ENCODE data around the gene VAV3.

VAV3 gene

DNA sequence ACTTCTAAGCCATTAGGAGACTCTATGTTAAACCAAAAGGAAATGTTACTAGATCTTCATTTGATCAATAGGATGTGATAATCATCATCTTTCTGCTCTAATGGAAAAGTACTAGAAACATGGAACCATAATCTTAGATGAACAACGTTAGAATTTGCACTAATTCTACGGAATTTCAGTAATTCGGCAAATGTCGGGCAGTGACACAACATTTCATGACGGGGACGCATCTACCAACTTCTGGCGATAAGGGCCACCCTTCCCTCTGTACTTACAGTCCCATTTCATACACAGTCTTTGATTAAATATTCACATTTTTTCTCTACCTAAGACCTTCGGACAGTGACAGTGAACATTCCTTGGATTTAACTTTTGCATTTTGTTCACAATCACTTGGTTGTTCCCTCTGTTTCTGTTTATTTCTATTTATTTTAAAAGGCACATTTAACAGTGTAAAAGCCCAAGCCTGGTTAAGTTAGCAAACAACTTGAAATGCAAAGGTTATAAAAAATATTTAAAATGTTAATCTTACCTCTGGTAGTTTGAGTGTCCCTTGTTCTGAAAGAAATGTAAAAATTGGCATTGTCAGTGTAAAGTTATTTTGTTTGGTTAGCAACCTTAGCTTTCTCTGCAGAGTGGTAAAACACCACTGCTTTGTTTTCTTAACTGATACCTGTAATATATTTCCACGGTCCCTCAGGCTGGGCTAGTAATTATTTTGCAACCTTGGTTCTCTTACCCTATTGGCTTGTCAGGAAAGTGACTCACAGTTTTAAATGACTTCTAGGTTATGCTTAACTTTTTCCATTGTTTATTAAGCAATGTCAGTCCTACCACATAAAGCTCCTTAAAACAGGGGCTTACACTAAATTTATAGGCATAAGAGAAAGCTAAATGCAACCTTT is 276.9 kb downstream of the VAV3 start:
- H3K27ac ChIP-seq = no peak overlapping the region
- H3K27me3 ChIP-seq (replicated peaks) = no peaks in the 10 kb centered on the region
- DNase-seq = no peak
- no peaks in the 10 kb centered on the region for H3K36me3 ChIP-seq (replicated peaks)
- in situ Hi-C loops (cut with HindIII; ENCODE audit: low pct_ligation_motif_present, low sequenced_read_pairs) = no loop called here
- TF ChIP-seq, protein P1, sequence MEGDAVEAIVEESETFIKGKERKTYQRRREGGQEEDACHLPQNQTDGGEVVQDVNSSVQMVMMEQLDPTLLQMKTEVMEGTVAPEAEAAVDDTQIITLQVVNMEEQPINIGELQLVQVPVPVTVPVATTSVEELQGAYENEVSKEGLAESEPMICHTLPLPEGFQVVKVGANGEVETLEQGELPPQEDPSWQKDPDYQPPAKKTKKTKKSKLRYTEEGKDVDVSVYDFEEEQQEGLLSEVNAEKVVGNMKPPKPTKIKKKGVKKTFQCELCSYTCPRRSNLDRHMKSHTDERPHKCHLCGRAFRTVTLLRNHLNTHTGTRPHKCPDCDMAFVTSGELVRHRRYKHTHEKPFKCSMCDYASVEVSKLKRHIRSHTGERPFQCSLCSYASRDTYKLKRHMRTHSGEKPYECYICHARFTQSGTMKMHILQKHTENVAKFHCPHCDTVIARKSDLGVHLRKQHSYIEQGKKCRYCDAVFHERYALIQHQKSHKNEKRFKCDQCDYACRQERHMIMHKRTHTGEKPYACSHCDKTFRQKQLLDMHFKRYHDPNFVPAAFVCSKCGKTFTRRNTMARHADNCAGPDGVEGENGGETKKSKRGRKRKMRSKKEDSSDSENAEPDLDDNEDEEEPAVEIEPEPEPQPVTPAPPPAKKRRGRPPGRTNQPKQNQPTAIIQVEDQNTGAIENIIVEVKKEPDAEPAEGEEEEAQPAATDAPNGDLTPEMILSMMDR (IDR thresholded peaks at IDR 0.05; ENCODE audit: low read depth, low read length, missing control alignments) = no peak
- no peak overlapping the region for H3K4me3 ChIP-seq (ENCODE audit: low read depth, low read length)

DNA sequence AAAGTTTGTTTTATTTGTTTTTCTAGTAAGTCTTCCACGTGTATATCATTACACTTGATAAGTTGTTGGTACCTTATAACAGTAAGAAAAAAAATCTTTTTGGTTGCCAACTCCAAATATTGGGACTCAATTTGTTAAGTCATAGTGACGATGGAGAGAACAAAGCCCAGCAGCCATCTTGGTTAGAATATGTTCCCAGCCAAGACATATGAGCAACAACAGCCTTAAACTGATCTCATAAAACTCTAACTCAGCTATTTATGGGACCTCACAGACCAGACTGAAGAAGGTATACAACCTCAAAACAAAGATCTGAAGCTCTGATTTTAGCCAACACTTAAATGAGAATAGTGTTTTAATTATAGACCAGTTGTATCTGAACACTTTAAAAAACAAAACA is 281.3 kb downstream of the VAV3 start:
- Histone ChIP-seq H3K4me3 (ENCODE audit: low read depth, low read length) (no peak overlapping the region), H3K36me3 (replicated peaks) (no peaks in the 10 kb centered on the region), H3K27me3 (replicated peaks) (no peaks in the 10 kb centered on the region), H3K27ac (no peak overlapping the region)
- DNase-seq = no peak
- TF ChIP-seq, protein P1 (IDR thresholded peaks at IDR 0.05; ENCODE audit: low read depth, low read length, missing control alignments) = no peak
- in situ Hi-C loops (cut with HindIII; ENCODE audit: low pct_ligation_motif_present, low sequenced_read_pairs) = no loop called here

DNA sequence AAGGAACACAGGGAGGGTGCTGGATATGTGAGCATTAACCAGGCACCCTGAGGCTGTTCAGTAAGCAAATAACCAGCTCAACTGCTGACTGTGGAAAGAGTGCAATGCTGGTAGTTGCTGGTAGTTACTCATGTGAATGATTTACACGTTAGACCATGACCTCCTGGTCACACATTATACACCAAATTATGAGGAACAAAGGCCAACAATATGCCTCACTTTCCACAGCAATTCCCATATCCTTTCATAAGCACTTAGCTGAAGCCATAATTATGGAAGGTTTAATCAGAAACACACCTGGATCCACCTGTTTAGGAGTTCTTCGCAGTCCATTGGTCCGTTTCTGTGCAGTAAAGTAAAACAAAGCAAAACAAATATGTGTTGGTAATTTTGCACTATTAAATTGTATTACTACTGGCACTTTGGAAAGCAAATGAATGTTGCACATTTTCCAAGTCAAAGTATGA is 281.8 kb downstream of the VAV3 start:
- no peak for DNase-seq
- no peaks in the 10 kb centered on the region for H3K27me3 ChIP-seq (replicated peaks)
- no peaks in the 10 kb centered on the region for H3K36me3 ChIP-seq (replicated peaks)
- TF ChIP-seq, protein P1 (IDR thresholded peaks at IDR 0.05; ENCODE audit: low read depth, low read length, missing control alignments) = no peak
- no peak overlapping the region for H3K4me3 ChIP-seq (ENCODE audit: low read depth, low read length)
- in situ Hi-C loops (cut with HindIII; ENCODE audit: low pct_ligation_motif_present, low sequenced_read_pairs) = no loop called here
- no peak overlapping the region for H3K27ac ChIP-seq

DNA sequence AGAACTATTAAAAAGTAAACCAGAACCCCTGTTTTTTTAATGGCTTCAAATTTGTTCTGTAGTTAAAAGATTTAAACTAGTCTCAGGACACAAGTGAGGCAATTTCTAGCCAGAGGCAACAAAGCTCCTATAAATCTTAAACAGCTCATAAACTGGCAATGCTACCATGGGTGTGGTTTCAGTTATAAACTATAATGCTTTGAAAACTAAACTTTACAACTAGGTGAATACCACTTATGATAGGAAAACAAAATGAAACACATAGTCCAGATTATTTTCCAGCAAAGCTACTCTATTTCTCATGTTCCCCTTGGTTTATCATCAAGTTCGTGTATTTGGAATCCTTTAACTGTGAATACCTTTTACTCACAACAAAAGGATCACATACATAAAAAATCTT is 282.5 kb downstream of the VAV3 start:
- no peak overlapping the region for H3K4me3 ChIP-seq (ENCODE audit: low read depth, low read length)
- no peaks in the 10 kb centered on the region for H3K36me3 ChIP-seq (replicated peaks)
- TF ChIP-seq, protein P1 (IDR thresholded peaks at IDR 0.05; ENCODE audit: low read depth, low read length, missing control alignments) = no peak
- no peak overlapping the region for H3K27ac ChIP-seq
- in situ Hi-C loops (cut with HindIII; ENCODE audit: low pct_ligation_motif_present, low sequenced_read_pairs) = no loop called here
- DNase-seq = no peak
- H3K27me3 ChIP-seq (replicated peaks) = no peaks in the 10 kb centered on the region

DNA sequence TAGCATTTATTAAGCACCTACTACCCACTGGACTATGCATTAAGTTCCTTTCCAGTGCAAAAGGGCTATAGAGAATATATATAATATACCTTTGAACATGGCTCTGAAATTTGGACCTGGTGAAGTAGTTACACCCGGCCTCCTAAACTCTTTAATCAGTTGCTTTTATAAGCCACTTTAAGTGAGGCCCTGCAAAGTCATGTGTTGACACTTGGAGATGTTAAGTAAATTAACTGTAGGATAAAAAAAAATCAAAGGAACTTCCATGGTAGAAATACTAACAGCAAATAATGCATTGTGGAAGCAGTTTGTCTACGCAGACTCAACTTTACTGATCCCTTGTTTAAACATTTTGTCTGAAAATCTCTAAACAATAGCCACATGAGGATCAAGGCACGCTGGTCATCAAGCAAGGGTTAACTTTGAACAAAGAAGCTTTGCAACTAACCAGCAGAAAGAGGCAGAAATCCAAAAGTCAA is 283.9 kb downstream of the VAV3 start:
- no peak for DNase-seq

More for the DNA sequence above, 283.9 kb downstream of the VAV3 start:
- H3K4me3 ChIP-seq (ENCODE audit: low read depth, low read length) = no peak overlapping the region
- H3K27ac ChIP-seq = no peak overlapping the region
- in situ Hi-C loops (cut with HindIII; ENCODE audit: low pct_ligation_motif_present, low sequenced_read_pairs) = no loop called here
- H3K27me3 ChIP-seq (replicated peaks) = no peaks in the 10 kb centered on the region
- H3K36me3 ChIP-seq (replicated peaks) = no peaks in the 10 kb centered on the region
- TF ChIP-seq, protein P1 (IDR thresholded peaks at IDR 0.05; ENCODE audit: low read depth, low read length, missing control alignments) = no peak
